ENCODE results near the gene TRPV4.

The TRPV4 gene

GRCh38 chr12:109832541-109833306 is 474 bp downstream of the TRPV4 start:
- DNase-seq (ENCODE audit: extremely low read depth, low read depth), result no peak
- no peak for TF ChIP-seq CTCF (IDR thresholded peaks at IDR 0.05; ENCODE audit: low read depth, low read length, missing control alignments)
- peak overlapping the region; percentile 56 for H3K4me3 ChIP-seq (replicated peaks; ENCODE audit: low read depth, low read length)

DNA sequence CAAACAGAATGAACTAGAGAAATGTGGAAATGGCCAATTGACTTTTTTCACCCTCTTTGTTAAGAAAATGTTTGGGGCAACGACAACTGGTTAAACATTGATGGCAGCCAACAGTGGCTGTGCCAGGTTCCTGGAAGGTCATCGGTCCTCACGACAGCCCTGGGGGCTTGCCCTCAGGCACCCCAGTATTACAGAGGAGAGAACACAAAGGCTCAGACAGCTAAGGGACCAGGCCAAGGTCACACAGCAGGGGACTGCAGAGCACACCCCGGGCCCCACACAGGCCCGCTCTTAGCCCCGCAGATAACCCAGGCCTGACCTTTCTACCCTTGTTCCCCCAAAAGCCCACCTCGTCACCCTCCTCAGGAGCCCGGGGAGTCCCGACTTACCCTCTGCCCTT is 1.3 kb downstream of the TRPV4 start:
- DNase-seq (ENCODE audit: extremely low read depth, low read depth), result no peak
- TF ChIP-seq CTCF (IDR thresholded peaks at IDR 0.05; ENCODE audit: low read depth, low read length, missing control alignments), result no peak
- peak overlapping the region; percentile 17; the same call in 1 of the 2 replicates for H3K4me3 ChIP-seq (replicated peaks; ENCODE audit: low read depth, low read length)

DNA sequence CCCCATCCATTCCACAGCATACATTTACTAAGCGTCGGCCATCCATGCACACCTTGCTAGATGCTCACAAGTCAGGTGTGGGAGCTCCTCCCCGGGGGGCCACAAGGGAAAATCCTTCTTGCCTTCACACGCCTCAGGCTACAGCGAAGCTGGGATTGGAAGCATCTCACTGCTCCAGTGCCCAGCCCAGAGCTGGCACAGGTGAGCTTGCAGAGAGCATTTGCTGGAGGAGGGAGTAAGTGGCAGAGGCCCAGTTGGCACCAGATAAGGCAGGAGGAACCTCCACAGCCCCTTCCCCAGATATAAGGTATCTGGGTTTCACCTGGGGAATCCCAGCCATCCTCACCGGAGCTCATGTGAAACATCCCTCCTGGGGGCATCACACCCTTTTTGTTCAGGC is 1.8 kb downstream of the TRPV4 start:
- H3K4me3 ChIP-seq (replicated peaks; ENCODE audit: low read depth, low read length), result no peak overlapping the region
- TF ChIP-seq CTCF (IDR thresholded peaks at IDR 0.05; ENCODE audit: low read depth, low read length, missing control alignments), result no peak
- no peak for DNase-seq (ENCODE audit: extremely low read depth, low read depth)

DNA sequence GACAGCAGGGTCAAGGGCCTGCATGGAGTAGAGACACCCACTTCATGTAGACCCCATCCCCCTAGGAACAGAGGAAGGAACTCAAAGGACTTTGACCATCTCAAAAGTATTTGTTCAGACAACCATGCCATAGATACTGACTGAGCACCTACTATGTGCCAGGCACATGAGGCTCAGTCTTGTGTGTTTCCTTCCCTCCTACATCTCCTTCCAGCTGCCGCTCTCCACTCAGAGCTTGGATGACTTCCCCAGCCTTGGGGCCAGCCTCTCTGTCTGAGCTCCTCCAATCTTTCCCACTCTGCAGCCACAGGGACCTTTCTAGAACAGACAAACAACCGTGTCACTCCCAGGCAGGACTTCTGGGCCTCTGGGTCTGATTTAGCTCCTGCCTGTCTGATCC is 2.5 kb downstream of the TRPV4 start:
- no peak overlapping the region for H3K4me3 ChIP-seq (replicated peaks; ENCODE audit: low read depth, low read length)
- TF ChIP-seq CTCF (IDR thresholded peaks at IDR 0.05; ENCODE audit: low read depth, low read length, missing control alignments), result no peak
- no peak for DNase-seq (ENCODE audit: extremely low read depth, low read depth)

GRCh38 chr12:109830267-109830666 is 2.9 kb downstream of the TRPV4 start:
- DNase-seq (ENCODE audit: extremely low read depth, low read depth), result no peak
- no peak overlapping the region for H3K4me3 ChIP-seq (replicated peaks; ENCODE audit: low read depth, low read length)
- TF ChIP-seq CTCF (IDR thresholded peaks at IDR 0.05; ENCODE audit: low read depth, low read length, missing control alignments), result no peak

GRCh38 chr12:109829667-109830066 is 3.5 kb downstream of the TRPV4 start:
- no peak for DNase-seq (ENCODE audit: extremely low read depth, low read depth)
- H3K4me3 ChIP-seq (replicated peaks; ENCODE audit: low read depth, low read length), result no peak overlapping the region
- no peak for TF ChIP-seq CTCF (IDR thresholded peaks at IDR 0.05; ENCODE audit: low read depth, low read length, missing control alignments)
